ENCODE data around the gene RBBP4.

RBBP4 gene

DNA sequence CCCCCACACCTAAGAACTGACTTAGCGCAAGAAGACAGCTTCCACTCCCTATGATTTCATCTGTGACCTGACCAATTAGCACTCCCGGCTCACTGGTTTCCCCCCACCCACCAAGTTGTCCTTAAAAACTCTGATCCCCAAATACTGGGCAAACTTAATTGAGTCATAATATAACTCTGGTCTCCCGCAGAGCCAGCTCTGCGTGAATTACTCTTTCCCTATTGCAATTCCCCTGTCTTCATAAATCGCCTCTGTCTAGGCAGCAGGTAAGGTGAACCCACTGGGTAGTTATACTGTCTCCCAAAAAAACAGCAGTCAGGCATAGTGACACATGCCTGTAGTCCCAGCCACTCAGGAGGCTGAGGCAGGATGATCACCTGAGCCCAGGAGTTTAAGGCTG lies 37.5 kb upstream of the RBBP4 start:
- no peak overlapping the region for H3K4me3 ChIP-seq (replicated peaks; ENCODE audit: low read depth, low read length)
- TF ChIP-seq, protein P1, sequence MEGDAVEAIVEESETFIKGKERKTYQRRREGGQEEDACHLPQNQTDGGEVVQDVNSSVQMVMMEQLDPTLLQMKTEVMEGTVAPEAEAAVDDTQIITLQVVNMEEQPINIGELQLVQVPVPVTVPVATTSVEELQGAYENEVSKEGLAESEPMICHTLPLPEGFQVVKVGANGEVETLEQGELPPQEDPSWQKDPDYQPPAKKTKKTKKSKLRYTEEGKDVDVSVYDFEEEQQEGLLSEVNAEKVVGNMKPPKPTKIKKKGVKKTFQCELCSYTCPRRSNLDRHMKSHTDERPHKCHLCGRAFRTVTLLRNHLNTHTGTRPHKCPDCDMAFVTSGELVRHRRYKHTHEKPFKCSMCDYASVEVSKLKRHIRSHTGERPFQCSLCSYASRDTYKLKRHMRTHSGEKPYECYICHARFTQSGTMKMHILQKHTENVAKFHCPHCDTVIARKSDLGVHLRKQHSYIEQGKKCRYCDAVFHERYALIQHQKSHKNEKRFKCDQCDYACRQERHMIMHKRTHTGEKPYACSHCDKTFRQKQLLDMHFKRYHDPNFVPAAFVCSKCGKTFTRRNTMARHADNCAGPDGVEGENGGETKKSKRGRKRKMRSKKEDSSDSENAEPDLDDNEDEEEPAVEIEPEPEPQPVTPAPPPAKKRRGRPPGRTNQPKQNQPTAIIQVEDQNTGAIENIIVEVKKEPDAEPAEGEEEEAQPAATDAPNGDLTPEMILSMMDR (IDR thresholded peaks at IDR 0.05; ENCODE audit: low read length, missing control alignments): no peak
- no peak for DNase-seq (ENCODE audit: low read depth)

DNA sequence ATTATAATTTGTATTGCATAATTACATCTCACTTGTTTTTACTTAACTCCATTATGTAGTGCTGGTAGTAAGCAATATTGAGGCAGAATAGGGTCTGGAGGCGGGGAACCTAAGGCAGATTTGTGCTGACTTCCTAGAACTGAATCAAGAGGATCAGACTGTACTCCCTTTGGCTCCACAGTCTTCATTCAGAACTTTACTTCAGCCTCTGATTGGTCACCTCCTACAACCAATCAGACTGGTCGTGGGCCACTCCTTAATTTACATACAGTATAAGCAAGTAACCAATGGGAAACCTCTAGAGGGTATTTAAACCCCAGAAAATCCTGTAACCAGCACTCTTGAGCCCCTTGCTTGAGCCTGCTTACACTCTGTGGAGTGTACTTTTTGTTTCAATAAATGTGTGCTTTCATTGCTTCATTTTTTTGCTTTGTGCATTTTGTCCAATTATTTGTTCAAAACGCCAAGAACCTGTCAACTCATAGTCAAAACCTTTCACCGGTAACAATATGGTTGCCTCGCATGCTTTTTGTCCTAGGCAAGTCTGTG lies 32.3 kb upstream of the RBBP4 start:
- TF ChIP-seq, protein P1 (IDR thresholded peaks at IDR 0.05; ENCODE audit: low read length, missing control alignments): no peak

DNA sequence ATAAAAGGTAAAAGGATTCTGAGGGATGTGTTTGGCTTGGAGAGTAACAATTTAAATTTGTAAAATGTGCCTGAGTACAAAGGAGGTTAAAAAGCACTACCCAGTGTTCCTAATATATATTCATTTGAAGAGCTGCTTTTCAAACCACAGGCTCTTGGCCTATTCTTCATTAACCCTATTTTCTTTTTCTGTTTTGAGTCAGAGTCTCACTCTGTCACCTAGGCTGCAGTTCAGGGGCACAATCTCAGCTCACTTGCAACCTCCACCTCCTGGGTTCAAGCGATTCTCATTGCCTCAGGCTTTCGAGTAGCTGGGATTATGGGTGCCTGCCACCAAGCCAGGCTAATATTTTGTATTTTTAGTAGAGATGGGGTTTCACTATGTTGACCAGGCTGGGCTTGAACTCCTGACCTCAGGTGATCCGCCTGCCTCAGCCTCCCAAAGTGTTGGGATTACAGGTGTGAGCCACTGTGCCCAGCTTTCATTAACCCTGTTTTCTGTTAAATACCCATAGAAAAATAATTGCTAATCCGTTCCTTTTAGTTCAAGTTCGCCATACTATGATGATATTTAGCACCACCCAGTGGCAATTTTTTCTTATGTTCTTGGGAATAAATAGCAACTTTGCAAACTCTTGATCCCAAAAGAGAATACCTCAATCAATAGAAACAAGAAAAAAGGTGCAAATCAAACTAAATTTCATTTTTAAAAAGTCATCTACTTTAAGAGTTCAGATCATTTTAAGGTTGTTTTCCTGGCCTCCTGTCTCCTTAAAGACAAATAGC lies 31.1 kb upstream of the RBBP4 start:
- TF ChIP-seq, protein P1 (IDR thresholded peaks at IDR 0.05; ENCODE audit: low read length, missing control alignments): peak; percentile 26
- H3K4me3 ChIP-seq (replicated peaks; ENCODE audit: low read depth, low read length): no peak overlapping the region
- DNase-seq (ENCODE audit: low read depth): peak; percentile 54

More for the DNA sequence above, 32.3 kb upstream of the RBBP4 start:
- H3K4me3 ChIP-seq (replicated peaks; ENCODE audit: low read depth, low read length): no peak overlapping the region
- peak; percentile 7 for DNase-seq (ENCODE audit: low read depth)

DNA sequence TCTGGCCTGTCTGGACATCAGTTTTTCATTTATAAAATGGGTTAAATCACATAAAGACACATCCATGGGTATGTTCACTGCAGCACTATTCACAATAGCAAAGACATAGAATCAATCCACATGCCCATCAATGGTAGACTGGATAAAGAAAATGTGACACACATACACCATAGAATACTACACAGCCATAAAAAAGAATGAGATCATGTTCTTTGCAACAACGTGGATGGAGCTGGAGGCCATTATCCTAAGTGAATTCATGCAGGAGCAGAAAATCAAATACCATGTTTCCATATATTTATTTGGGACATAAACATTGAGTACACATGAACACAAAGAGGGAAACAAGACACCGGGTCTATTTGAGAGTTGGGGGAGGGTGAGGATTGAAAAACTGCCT lies 28.8 kb upstream of the RBBP4 start:
- no peak for DNase-seq (ENCODE audit: low read depth)
- TF ChIP-seq, protein P1 (IDR thresholded peaks at IDR 0.05; ENCODE audit: low read length, missing control alignments): no peak
- H3K4me3 ChIP-seq (replicated peaks; ENCODE audit: low read depth, low read length): no peak overlapping the region

DNA sequence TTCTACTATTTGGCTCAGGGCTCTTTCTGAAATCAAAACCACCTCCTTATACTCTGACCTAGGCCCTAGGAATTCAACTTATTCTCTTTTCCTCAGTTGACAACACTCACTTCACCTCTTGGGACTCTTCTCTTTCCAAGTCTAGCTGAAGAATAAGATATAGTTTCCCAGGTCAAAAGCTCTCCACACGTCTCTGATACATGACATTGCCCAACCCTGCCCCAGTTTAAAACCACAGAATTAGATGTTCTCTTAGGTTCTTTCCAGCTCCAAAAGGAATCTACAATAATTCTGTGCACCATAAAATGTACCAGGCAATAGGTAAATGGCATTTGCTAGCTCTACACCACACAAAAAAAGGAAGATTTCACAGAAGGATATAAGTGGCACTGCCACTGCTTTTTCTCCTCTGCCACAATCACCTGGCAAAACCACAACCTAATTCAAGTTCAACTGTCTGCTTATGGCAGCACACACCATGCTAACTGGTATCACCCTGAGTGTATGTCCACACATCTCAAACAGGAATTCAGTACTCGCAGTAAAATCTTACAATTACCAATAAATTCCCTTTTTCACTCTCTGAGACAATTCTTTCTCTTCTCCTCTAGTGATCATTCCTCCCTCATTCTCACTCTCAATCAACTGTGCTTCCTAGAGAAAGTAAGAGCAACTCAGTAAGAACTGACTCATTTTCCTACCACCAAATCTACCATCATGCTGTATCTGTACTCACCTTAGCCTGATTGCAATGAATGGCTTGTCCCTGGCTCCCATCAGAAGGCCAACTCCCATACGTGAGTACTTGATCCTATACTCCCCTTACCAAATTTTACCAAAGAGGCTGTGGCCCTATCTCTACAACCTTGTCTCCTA lies 28.0 kb upstream of the RBBP4 start:
- H3K4me3 ChIP-seq (replicated peaks; ENCODE audit: low read depth, low read length): no peak overlapping the region
- TF ChIP-seq, protein P1 (IDR thresholded peaks at IDR 0.05; ENCODE audit: low read length, missing control alignments): no peak
- DNase-seq (ENCODE audit: low read depth): no peak

DNA sequence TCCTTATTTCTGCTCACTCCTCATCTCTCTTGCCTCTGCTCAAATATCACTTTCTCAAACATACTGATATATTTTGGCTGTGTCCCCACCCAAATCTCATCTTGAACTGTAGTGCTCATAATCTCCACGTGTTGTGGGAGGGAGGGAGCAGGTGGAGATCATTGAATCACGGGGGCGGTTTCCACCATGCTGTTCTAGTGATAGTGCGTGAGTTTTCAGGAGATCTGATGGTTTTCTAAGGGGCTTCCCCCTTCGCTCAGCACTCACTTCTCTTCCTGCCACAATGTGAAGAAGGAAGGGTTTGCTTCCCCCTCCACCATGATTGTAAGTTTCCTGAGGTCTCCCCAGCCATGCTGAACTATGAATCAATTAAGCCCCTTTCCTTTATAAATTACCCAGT lies 27.2 kb upstream of the RBBP4 start:
- H3K4me3 ChIP-seq (replicated peaks; ENCODE audit: low read depth, low read length): no peak overlapping the region
- no peak for DNase-seq (ENCODE audit: low read depth)
- TF ChIP-seq, protein P1 (IDR thresholded peaks at IDR 0.05; ENCODE audit: low read length, missing control alignments): no peak
